ENCODE data around the gene CDH23.

The CDH23 gene

DNA sequence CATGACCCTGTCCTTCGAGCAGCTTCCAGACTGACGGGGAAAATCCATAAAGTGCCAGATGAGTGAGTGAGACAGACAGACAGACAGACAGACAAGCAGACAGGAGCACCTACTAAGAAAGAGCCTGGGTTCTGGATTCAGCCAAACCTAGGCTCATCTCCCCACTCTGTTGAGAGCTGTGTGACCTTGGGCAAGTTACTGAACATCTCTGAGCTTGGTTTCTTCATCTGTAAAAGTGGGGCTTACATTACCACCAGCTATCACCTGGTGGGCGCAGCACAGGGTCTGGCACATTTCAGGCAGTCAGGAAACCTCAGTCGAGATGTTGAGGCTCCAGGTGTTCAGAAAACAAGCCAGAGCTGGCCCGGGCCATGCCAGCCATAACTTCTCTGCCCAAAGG lies 285.3 kb downstream of the CDH23 start:
- no peaks in the 10 kb centered on the region for H3K36me3 ChIP-seq (ENCODE audit: control insufficient read depth, insufficient read depth, low read length)
- no peaks in the 10 kb centered on the region for H3K4me1 ChIP-seq
- H2AFZ ChIP-seq, result no peak overlapping the region
- no peak overlapping the region for H3K27ac ChIP-seq
- H3K9ac ChIP-seq, result no peak overlapping the region
- H3K9me3 ChIP-seq (ENCODE audit: control insufficient read depth, low read length), result no peaks in the 10 kb centered on the region
- no peaks in the 10 kb centered on the region for H3K27me3 ChIP-seq (ENCODE audit: control insufficient read depth, insufficient read depth, low read length)
- H3K4me2 ChIP-seq (ENCODE audit: low read length), result no peak overlapping the region
- TF ChIP-seq, protein P1, sequence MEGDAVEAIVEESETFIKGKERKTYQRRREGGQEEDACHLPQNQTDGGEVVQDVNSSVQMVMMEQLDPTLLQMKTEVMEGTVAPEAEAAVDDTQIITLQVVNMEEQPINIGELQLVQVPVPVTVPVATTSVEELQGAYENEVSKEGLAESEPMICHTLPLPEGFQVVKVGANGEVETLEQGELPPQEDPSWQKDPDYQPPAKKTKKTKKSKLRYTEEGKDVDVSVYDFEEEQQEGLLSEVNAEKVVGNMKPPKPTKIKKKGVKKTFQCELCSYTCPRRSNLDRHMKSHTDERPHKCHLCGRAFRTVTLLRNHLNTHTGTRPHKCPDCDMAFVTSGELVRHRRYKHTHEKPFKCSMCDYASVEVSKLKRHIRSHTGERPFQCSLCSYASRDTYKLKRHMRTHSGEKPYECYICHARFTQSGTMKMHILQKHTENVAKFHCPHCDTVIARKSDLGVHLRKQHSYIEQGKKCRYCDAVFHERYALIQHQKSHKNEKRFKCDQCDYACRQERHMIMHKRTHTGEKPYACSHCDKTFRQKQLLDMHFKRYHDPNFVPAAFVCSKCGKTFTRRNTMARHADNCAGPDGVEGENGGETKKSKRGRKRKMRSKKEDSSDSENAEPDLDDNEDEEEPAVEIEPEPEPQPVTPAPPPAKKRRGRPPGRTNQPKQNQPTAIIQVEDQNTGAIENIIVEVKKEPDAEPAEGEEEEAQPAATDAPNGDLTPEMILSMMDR (IDR thresholded peaks at IDR 0.05), result no peak
- H3K79me2 ChIP-seq, result no peaks in the 10 kb centered on the region
- no peak overlapping the region for H3K4me3 ChIP-seq (ENCODE audit: low read depth, low read length)

DNA sequence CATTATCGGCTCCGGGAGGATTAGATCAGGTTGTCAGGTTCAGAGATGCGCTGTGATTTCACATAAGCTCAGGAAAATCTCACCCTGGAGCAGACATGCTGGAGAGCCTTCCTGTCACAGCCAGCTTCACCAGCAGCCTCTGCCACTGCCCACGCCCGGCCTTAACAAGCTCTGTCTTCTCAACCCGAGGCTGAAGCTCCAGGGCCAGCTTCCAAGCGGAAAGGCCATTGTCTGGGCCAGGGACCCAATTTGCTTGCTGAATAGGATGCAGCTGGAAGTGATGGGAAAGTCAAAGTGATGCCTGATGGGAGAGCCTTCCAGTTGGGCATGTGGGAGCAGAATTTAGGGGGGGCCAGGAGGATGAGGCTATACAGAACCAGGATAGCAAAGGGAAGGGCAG lies 286.6 kb downstream of the CDH23 start:
- Histone ChIP-seq H3K9me3 (ENCODE audit: control insufficient read depth, low read length) (no peaks in the 10 kb centered on the region), H3K27ac (no peak overlapping the region), H3K79me2 (no peaks in the 10 kb centered on the region), H2AFZ (no peak overlapping the region), H3K9ac (no peak overlapping the region), H3K4me3 (ENCODE audit: low read depth, low read length) (no peak overlapping the region), H3K4me1 (no peaks in the 10 kb centered on the region), H3K36me3 (ENCODE audit: control insufficient read depth, insufficient read depth, low read length) (no peaks in the 10 kb centered on the region), H3K4me2 (ENCODE audit: low read length) (no peak overlapping the region), H3K27me3 (ENCODE audit: control insufficient read depth, insufficient read depth, low read length) (no peaks in the 10 kb centered on the region)
- TF ChIP-seq, protein P1 (IDR thresholded peaks at IDR 0.05), result no peak

DNA sequence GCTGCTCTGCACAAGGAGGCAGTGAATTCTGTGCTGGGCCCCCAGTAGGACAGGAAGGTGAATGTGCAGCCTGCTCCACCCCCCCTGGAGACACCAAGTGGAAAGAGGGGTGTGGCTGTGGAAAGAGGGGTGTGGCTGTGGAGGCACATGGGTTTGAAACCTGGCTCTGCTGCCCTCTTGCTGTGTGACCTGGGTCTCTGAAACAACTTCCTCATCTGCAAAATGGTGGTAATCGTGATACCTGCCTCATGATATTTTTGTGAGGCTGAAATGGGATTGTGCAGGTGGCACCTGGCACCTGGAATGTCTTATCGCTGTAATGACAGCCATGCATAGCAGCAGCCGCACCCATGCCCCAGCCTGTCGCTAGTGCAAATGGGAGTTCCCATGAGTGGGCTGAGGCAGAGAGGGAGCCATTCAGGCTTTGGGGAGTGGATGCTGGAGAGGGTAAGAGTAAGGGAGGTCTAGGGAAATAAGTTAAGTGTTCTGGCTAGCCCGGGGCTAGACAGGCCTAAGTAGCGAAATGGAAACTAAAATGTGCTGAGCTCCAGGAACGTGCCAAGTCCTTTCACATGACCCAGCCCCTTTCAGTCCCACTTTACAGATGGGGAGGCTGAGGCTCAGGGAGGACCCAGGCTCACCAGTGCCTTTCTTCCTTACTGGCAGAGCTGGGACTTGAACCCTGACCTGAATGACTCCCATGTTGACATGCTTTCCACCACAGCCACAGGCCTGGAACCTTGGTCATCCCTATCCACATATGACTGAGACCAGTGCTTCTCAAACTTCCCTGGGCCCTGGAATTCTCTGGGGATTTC lies 287.8 kb downstream of the CDH23 start:
- H3K9me3 ChIP-seq (ENCODE audit: control insufficient read depth, low read length), result no peaks in the 10 kb centered on the region
- no peak overlapping the region for H3K4me3 ChIP-seq (ENCODE audit: low read depth, low read length)
- no peaks in the 10 kb centered on the region for H3K27me3 ChIP-seq (ENCODE audit: control insufficient read depth, insufficient read depth, low read length)
- no peak overlapping the region for H3K9ac ChIP-seq
- TF ChIP-seq, protein P1 (IDR thresholded peaks at IDR 0.05), result no peak
- no peak overlapping the region for H2AFZ ChIP-seq
- H3K36me3 ChIP-seq (ENCODE audit: control insufficient read depth, insufficient read depth, low read length), result no peaks in the 10 kb centered on the region
- H3K4me2 ChIP-seq (ENCODE audit: low read length), result no peak overlapping the region
- H3K4me1 ChIP-seq, result no peaks in the 10 kb centered on the region
- no peaks in the 10 kb centered on the region for H3K79me2 ChIP-seq
- H3K27ac ChIP-seq, result no peak overlapping the region

GRCh38 chr10:71685554-71686232 lies 289.0 kb downstream of the CDH23 start:
- Histone ChIP-seq H3K4me1 (no peaks in the 10 kb centered on the region), H3K9me3 (ENCODE audit: control insufficient read depth, low read length) (no peaks in the 10 kb centered on the region), H3K4me2 (ENCODE audit: low read length) (no peak overlapping the region), H2AFZ (no peak overlapping the region), H3K27me3 (ENCODE audit: control insufficient read depth, insufficient read depth, low read length) (no peaks in the 10 kb centered on the region), H3K27ac (no peak overlapping the region), H3K4me3 (ENCODE audit: low read depth, low read length) (no peak overlapping the region), H3K79me2 (no peaks in the 10 kb centered on the region), H3K9ac (no peak overlapping the region), H3K36me3 (ENCODE audit: control insufficient read depth, insufficient read depth, low read length) (no peaks in the 10 kb centered on the region)
- TF ChIP-seq, protein P1 (IDR thresholded peaks at IDR 0.05), result no peak
